GM12864 (cell line): ENCODE results near the gene SERINC5.

Experiments
- DNase-seq: peaks from one replicate; pipeline ENCODE4 v3.0.0-alpha.2; 2011; ENCODE audit warnings: low read depth
- H3K4me3 ChIP-seq: 2 replicates; pipeline ENCODE4 v1.5.1; 2011; ENCODE audit warnings: mild to moderate bottlenecking, low read depth, low read length, control low read depth
- TF ChIP-seq, protein P1 (sequence below): IDR thresholded peaks from 2 replicates; pipeline ENCODE4 v1.5.1; 2011; ENCODE audit warnings: low read depth, mild to moderate bottlenecking, moderate library complexity, low read length, control low read depth, inconsistent platforms; ENCODE audit errors: missing control alignments

SERINC5 gene

DNA sequence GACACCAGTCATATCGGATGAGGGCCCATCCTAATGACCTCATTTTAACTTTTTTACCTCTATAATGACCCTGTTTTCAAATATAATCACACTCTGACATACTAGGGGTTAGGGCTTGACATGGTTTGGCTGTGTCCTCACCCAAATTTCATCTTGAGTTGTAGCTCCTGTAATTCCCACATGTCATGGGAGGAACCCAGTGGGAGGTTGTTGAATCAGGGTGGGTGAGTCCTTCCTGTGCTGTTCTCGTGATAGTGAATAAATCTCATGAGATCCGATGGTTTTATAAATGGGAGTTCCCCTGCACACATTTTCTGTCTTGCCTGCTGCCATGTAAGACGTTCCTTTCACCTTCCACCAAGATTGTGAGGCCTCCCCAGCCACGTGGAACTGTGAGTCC is 148.9 kb downstream of the SERINC5 start:
- DNase-seq = no peak
- H3K4me3 ChIP-seq = no peak overlapping the region
- TF ChIP-seq, protein P1, sequence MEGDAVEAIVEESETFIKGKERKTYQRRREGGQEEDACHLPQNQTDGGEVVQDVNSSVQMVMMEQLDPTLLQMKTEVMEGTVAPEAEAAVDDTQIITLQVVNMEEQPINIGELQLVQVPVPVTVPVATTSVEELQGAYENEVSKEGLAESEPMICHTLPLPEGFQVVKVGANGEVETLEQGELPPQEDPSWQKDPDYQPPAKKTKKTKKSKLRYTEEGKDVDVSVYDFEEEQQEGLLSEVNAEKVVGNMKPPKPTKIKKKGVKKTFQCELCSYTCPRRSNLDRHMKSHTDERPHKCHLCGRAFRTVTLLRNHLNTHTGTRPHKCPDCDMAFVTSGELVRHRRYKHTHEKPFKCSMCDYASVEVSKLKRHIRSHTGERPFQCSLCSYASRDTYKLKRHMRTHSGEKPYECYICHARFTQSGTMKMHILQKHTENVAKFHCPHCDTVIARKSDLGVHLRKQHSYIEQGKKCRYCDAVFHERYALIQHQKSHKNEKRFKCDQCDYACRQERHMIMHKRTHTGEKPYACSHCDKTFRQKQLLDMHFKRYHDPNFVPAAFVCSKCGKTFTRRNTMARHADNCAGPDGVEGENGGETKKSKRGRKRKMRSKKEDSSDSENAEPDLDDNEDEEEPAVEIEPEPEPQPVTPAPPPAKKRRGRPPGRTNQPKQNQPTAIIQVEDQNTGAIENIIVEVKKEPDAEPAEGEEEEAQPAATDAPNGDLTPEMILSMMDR = no peak

DNA sequence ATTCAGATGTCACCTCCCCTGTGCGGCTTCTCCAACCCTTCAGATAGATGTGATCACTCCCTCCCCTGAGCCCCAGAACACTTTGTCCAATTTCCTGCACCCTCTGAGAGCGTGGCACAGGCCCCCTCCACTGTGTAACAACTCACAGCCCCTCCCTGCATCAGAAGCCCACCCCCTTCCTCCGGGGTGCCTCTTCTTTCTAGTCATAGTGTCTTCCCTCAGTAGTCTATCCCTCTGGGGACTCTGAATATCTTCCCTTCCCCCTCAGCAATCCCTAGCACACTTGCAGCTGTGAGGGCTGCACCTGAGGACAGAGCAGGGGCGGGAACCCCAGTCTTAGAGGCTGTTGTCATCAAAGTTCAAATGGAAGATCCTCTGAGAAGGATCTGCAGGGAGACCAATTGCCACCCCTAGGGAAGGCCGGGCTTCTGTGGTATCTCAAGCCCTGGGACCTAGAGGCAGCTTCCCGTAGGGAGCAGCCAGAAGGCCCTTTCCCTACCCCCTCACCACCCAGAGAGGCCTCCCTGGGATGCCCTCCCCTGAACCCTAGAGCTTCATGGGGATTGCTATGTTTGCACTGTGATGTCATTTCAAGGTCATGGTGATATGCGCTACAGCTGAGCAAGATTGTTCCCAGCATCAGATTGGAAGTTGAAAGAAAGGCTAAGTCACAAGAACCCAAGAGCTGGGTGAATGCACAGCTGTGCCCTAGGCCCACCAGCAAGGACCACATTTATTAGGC is 150.0 kb downstream of the SERINC5 start:
- TF ChIP-seq, protein P1 = no peak
- no peak for DNase-seq
- no peak overlapping the region for H3K4me3 ChIP-seq

DNA sequence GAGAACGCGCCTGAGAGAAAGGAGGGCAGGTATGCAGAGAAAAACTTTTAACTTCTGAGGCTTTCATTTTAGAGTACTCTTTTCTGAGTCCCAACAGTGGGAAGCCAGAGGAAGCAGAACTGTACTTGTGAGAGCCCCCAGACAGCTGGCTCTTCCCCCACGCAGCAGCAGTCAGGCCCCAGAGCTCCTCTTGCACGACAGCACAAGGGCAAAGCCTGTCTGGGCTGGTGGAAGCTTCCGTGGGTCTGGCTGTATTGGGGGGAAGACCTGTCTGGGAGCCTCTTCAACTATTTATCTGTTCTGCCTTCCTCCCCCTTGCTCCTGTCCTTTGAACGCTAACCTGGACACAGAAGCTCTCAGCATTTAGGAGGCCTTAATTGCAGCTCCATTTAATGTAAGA is 152.5 kb downstream of the SERINC5 start:
- TF ChIP-seq, protein P1 = no peak
- H3K4me3 ChIP-seq = no peak overlapping the region
- no peak for DNase-seq

DNA sequence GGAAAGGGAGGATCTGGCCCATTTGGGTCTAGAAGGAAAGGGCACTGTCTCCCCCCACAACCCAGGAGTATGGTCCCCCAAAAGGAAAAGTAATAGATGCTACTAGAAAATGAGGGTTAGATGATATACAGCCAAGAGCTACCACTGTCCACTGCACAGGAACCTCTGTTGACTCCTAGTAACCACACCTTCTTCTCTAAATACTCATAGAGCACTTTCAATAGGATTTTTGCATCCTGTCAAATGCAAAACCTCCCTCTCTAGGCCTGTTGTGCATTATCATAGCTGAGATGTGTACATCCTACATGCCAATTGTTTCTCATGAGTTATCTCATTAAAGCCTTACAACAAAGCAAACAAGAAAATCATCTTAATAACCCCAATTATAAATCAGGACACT is 153.9 kb downstream of the SERINC5 start:
- no peak overlapping the region for H3K4me3 ChIP-seq
- TF ChIP-seq, protein P1 = no peak
- no peak for DNase-seq

DNA sequence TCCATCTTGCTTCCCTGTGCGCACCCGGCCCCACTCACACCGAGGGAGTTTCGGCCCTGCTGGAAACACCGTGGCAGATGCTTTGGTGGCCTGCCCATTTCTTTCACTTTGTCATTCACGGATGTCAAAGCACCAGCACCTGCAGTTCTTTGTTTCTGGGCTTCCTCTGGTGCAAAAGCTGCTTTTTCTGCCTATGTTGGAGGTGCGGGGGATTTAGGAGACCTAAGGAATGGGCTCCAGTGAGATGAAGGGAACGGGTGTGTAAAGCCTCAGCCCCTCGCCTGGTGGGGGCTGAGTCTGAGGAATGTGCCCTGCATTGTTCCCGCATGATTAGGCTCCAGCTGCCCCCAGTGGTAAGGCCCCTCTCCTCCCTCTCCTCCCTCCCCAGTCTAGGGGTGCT is 158.4 kb downstream of the SERINC5 start:
- no peak overlapping the region for H3K4me3 ChIP-seq
- DNase-seq = no peak
- TF ChIP-seq, protein P1 = no peak

DNA sequence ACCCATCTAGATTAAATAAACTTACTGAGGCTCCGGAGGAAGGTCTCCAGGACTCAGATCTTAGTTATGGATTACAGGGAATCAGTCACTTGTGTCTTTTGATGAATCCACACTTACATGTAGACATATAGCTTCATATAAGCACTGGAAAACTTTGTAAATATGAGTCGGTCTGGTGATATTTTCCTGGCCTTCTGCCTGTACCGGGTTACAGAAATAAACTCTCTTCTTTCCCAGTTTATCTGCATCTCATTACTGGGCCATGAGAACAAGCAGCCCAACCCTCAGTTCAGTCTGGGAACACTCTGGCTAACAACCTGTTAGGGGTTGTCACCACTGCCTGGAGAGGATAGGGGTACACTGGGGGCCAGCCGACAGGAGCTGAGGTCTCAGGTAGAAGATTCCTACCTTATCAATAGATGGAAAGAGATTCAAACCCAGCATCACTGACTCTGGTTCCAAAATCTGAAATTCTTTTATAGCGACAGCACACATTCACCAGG is 161.6 kb downstream of the SERINC5 start:
- no peak for DNase-seq
- H3K4me3 ChIP-seq = no peak overlapping the region
- TF ChIP-seq, protein P1 = no peak

DNA sequence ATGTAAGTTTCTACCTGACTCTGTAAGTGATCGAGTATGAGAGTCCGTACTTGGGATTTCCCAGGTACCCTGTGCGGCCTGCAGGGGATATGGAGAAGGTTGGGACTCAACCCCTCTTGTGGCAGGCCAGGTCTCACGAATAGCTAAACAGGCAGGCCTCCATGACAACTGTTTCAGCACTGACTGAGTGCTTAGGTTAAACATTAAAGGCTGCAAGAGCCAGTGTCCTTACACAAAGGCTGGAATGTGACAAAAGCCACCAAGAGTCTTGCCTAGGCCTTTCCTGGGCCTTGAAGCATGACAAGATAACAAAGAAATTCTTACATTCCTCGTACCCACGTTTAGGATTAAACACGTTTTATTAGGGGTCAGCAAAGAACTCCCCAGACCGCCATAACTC is 162.1 kb downstream of the SERINC5 start:
- DNase-seq = no peak
- TF ChIP-seq, protein P1 = no peak
- no peak overlapping the region for H3K4me3 ChIP-seq
